Neutrophil (primary cell): ENCODE results near the gene PTPRN2.

ENCODE experiments used
- H3K27ac ChIP-seq: fragments of 200-600 bp; sonication (generic); 2 replicates; pipeline ENCODE4 v1.5.1; 2016; ENCODE audit warnings: mild to moderate bottlenecking, moderate library complexity
- H3K27me3 ChIP-seq: fragments of 200-600 bp; sonication (generic); 2 replicates; pipeline ENCODE4 v1.6.0; 2016; ENCODE audit warnings: mild to moderate bottlenecking
- H3K36me3 ChIP-seq: fragments of 200-600 bp; sonication (generic); 2 replicates; pipeline ENCODE4 v1.5.1; 2017
- H3K4me1 ChIP-seq, 2 experiments: fragments of 200-600 bp in 1 of 2; sonication (generic) in 1 of 2; 1 replicate in 1 of 2; 2 replicates in 1 of 2; pipeline versions ENCODE4 v1.5.1 to v1.6.1; 2013 to 2016; ENCODE audit warnings: low read depth in 1 of 2, low read length in 1 of 2, mild to moderate bottlenecking in 1 of 2, moderate library complexity in 1 of 2; ENCODE audit not compliant: control insufficient read depth in 1 of 2, insufficient read depth in 1 of 2
- H3K4me3 ChIP-seq, 2 experiments: fragments of 200-600 bp in 1 of 2; sonication (generic) in 1 of 2; 1 replicate in 1 of 2; 2 replicates in 1 of 2; pipeline ENCODE4 v1.5.1; 2013 to 2016; ENCODE audit warnings: low read depth in 1 of 2, low read length in 1 of 2, mild to moderate bottlenecking in 1 of 2, moderate library complexity in 1 of 2
- H3K9me3 ChIP-seq: fragments of 200-600 bp; sonication (generic); 2 replicates; pipeline ENCODE4 v1.5.1; 2016
- TF ChIP-seq, protein P1 (sequence below): fragments of 200-600 bp; sonication (generic); IDR thresholded peaks from 2 replicates; pipeline ENCODE4 v1.5.1; 2016; ENCODE audit warnings: antibody characterized with exemption

The PTPRN2 gene

DNA sequence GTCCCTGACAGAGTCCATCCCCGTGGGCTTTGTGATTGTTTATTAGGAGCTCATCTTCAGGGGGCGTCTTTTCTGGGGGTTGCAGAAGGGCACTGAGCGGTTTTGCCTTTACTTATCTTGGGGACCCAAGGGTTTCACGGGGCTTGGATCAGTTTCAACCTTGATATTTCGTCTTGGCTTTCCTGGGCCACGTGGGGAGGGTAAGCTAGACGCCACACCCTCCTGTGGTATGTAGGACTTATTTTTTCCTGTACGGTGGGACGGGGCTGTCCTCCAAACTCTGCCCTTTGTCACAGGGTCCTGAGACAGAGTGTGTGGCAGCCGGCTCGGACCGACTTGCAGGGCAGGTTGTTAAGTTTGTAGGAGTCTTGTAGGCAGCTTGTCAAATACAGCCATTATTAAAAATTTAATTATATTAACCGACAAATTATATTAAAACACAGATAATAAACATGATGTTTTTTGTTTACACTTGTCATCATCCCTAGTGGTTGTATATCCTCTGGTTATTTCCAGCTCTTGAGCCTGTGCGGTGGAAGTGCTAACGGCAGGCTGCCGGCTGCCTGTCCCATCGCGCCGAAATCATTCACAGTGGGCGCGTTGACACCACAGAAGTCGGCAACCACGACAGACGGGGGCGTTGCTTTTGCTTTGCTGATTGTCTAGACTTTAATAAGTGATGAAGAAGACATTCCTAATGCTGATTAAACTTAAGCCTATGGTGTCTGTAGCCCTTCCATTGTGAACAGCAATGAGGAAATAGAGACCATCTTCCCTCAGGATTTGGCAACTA, 1057.7 kb downstream of the PTPRN2 start:
- TF ChIP-seq, protein P1, sequence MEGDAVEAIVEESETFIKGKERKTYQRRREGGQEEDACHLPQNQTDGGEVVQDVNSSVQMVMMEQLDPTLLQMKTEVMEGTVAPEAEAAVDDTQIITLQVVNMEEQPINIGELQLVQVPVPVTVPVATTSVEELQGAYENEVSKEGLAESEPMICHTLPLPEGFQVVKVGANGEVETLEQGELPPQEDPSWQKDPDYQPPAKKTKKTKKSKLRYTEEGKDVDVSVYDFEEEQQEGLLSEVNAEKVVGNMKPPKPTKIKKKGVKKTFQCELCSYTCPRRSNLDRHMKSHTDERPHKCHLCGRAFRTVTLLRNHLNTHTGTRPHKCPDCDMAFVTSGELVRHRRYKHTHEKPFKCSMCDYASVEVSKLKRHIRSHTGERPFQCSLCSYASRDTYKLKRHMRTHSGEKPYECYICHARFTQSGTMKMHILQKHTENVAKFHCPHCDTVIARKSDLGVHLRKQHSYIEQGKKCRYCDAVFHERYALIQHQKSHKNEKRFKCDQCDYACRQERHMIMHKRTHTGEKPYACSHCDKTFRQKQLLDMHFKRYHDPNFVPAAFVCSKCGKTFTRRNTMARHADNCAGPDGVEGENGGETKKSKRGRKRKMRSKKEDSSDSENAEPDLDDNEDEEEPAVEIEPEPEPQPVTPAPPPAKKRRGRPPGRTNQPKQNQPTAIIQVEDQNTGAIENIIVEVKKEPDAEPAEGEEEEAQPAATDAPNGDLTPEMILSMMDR = no peak
- H3K27me3 ChIP-seq = peaks cover 9% of the 10 kb centered on the region
- H3K27ac ChIP-seq = no peak overlapping the region
- H3K4me1 ChIP-seq = no peaks in the 10 kb centered on the region
- no peaks in the 10 kb centered on the region for H3K9me3 ChIP-seq
- no peak overlapping the region for H3K4me3 ChIP-seq
- no peaks in the 10 kb centered on the region for H3K36me3 ChIP-seq

DNA sequence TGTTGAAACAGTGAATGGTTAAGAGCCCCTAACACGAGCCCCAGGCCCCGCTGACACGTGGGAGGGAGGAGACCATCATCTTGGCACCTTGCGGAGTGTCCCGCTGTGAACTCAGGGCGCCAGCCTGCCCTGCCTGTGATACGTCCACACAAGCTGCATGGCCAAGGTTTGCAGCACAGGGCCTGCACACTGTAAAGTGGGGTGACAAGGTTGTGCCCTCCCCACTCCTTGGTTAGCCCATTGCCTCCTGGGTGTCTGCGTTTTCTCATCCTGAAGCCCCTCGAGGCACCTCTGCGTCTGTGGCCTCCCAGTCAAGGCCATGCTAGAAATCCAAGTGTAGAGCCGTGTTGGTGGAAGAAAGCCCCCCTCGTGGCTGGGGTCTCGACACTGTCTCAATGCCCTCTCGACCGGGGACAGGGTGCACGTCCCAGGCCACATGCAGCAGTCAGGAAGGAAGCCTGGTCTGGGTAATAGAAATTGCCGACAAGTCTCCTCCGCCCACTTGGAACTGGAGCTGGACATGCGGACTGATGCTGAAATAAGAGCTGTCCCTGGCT, 1058.8 kb downstream of the PTPRN2 start:
- Histone ChIP-seq H3K27ac (no peak overlapping the region), H3K4me3 (no peak overlapping the region), H3K36me3 (no peaks in the 10 kb centered on the region), H3K27me3 (peaks cover 8% of the 10 kb centered on the region), H3K4me1 (no peaks in the 10 kb centered on the region), H3K9me3 (no peaks in the 10 kb centered on the region)
- TF ChIP-seq, protein P1 = no peak

DNA sequence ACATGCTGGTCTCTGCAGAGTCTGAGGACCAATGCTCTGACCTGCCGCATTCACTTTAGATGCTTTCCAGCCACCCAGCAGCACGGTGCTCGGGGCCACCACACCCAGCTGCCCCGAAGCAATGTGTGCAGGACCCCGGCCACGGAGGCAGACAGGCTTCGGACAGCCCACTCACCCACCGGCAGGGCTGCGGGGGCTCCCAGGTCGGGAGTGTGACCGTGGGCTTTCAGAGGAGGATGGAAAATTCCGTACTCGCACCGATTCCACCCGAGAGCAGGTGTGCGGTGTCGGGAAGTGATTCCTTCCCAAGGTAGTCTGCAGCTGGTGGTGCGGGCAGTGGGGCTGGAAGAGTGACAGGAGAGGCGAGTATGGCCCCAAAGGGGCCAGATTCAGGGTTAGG, 1059.9 kb downstream of the PTPRN2 start:
- Histone ChIP-seq H3K9me3 (no peaks in the 10 kb centered on the region), H3K4me3 (no peak overlapping the region), H3K27ac (no peak overlapping the region), H3K4me1 (no peaks in the 10 kb centered on the region), H3K36me3 (no peaks in the 10 kb centered on the region), H3K27me3 (peaks cover 8% of the 10 kb centered on the region)
- TF ChIP-seq, protein P1 = no peak

GRCh38 chr7:157526913-157527634, 1060.5 kb downstream of the PTPRN2 start:
- Histone ChIP-seq H3K4me1 (no peaks in the 10 kb centered on the region), H3K9me3 (no peaks in the 10 kb centered on the region), H3K27ac (no peak overlapping the region), H3K27me3 (peaks cover 8% of the 10 kb centered on the region), H3K4me3 (no peak overlapping the region), H3K36me3 (no peaks in the 10 kb centered on the region)
- TF ChIP-seq, protein P1 = no peak

GRCh38 chr7:157526005-157526912, 1061.4 kb downstream of the PTPRN2 start:
- H3K27ac ChIP-seq = no peak overlapping the region
- H3K9me3 ChIP-seq = no peaks in the 10 kb centered on the region
- TF ChIP-seq, protein P1 = no peak

More at GRCh38 chr7:157526005-157526912, 1061.4 kb downstream of the PTPRN2 start:
- Histone ChIP-seq H3K36me3 (no peaks in the 10 kb centered on the region), H3K4me1 (no peaks in the 10 kb centered on the region), H3K4me3 (no peak overlapping the region), H3K27me3 (peaks cover 8% of the 10 kb centered on the region)
